D721Med (cell line): ENCODE results near the gene LDB3.

ENCODE experiments used
- DNase-seq: peaks from one replicate; pipeline ENCODE4 v3.0.0; 2011; ENCODE audit warnings: low spot score; ENCODE audit not compliant: insufficient read length
- FAIRE-seq: peaks from 2 replicates; lab custom pipeline; 2011; peaks lifted over from hg19 to GRCh38; lab: Jason Lieb, UNC
- CTCF ChIP-seq: IDR thresholded peaks from 2 replicates; pipeline ENCODE4 v1.5.1; 2012; ENCODE audit warnings: mild to moderate bottlenecking, control low read depth; ENCODE audit not compliant: insufficient read depth; ENCODE audit errors: missing control alignments

Gene LDB3

GRCh38 chr10:86665218-86665607 lies 3.1 kb upstream of the LDB3 start:
- FAIRE-seq = no peak
- no peak for DNase-seq
- no peak for TF ChIP-seq CTCF

- no peak for TF ChIP-seq CTCF
- FAIRE-seq (no peak), DNase-seq (no peak)
Observed at GRCh38 chr10:86665868-86666267, 2.4 kb upstream of the LDB3 start.

- FAIRE-seq (no peak), DNase-seq (no peak)
- no peak for TF ChIP-seq CTCF
Observed at GRCh38 chr10:86666538-86666937, 1.8 kb upstream of the LDB3 start.

- FAIRE-seq (no peak), DNase-seq (no peak)
- TF ChIP-seq CTCF = no peak
Observed at GRCh38 chr10:86667421-86668181, 710 bp upstream of the LDB3 start.

GRCh38 chr10:86670290-86670811 lies 2.0 kb downstream of the LDB3 start:
- no peak for FAIRE-seq
- TF ChIP-seq CTCF = no peak
- DNase-seq = no peak

GRCh38 chr10:86670876-86671275 lies 2.6 kb downstream of the LDB3 start:
- TF ChIP-seq CTCF = no peak
- FAIRE-seq = no peak
- DNase-seq = no peak

GRCh38 chr10:86671419-86671818 lies 3.1 kb downstream of the LDB3 start:
- no peak for TF ChIP-seq CTCF
- DNase-seq (no peak), FAIRE-seq (no peak)
